IMR-90 (cell line): ENCODE measurements around the gene SPEG. TPM values are rescaled to one million over a fixed set of nuclear protein-coding genes. Genes with fewer than 3 reads are reported as not detected.
A peak's percentile ranks its signal among the peaks of the same experiment; 100 is the strongest.

Experiments
- ATAC-seq: fragments of 200-7000 bp; cut with Tn5 transposase; 2 replicates; pipeline ENCODE4 v1.9.1; 2020; ENCODE audit warnings: low read depth, mild to moderate bottlenecking, moderate library complexity
- BruUV-seq: library from RNA; stranded (reverse); fragments of 400-500 nt; replicated peaks from 2 replicates; lab custom pipeline; 2021; lab: Mats Ljungman, UMichigan
- CTCF ChIA-PET: fragments of 300-600 bp; formaldehyde crosslinking; extraction: SDS; loops from one replicate; lab custom pipeline; 2021; ENCODE audit warnings: antibody characterized with exemption; lab: Yijun Ruan, JAX
- POLR2A ChIA-PET: fragments of 300-600 bp; sonication (Branson Sonifier 250); formaldehyde crosslinking; loops from one replicate; lab custom pipeline; 2022; ENCODE audit warnings: antibody characterized with exemption; ENCODE audit not compliant: unreplicated experiment; lab: Charles Lee
- DNase-seq: peaks from one replicate; pipeline ENCODE4 v3.0.0; 2013
- H2AFZ ChIP-seq: replicated peaks from 2 replicates; pipeline ENCODE3; 2013; ENCODE audit warnings: low read length, mild to moderate bottlenecking; ENCODE audit not compliant: poor library complexity
- H2AK5ac ChIP-seq: 2 replicates; pipeline ENCODE4 v1.6.1; 2013; ENCODE audit warnings: low read depth, low read length, inconsistent platforms
- H2AK9ac ChIP-seq: replicated peaks from 2 replicates; pipeline ENCODE3; 2013; ENCODE audit warnings: mild to moderate bottlenecking, low read depth, low read length, moderate library complexity; ENCODE audit not compliant: poor library complexity
- H2BK120ac ChIP-seq: 2 replicates; pipeline ENCODE4 v1.6.1; 2013; ENCODE audit warnings: low read depth, low read length, inconsistent platforms
- H2BK15ac ChIP-seq: 3 replicates; pipeline ENCODE4 v1.6.1; 2013; ENCODE audit warnings: low read depth, low read length, inconsistent platforms
- H2BK20ac ChIP-seq: 2 replicates; pipeline ENCODE4 v1.6.1; 2013; ENCODE audit warnings: low read depth, mild to moderate bottlenecking, inconsistent platforms, low read length, moderate library complexity
- H2BK5ac ChIP-seq: 2 replicates; pipeline ENCODE4 v1.6.1; 2013; ENCODE audit warnings: mild to moderate bottlenecking, low read depth, low read length, inconsistent platforms; ENCODE audit not compliant: poor library complexity, severe bottlenecking
- H3K14ac ChIP-seq: replicated peaks from 2 replicates; pipeline ENCODE4 v1.6.1; 2013; ENCODE audit warnings: low read depth, low read length, inconsistent platforms
- H3K18ac ChIP-seq: 2 replicates; pipeline ENCODE4 v1.6.1; 2013; ENCODE audit warnings: low read depth, low read length, control low read depth
- H3K23ac ChIP-seq: 2 replicates; pipeline ENCODE4 v1.6.1; 2013; ENCODE audit warnings: low read depth, low read length, inconsistent platforms
- H3K27ac ChIP-seq: 2 replicates; pipeline ENCODE4 v1.5.1; 2013; ENCODE audit warnings: mild to moderate bottlenecking, control low read depth, low read length; ENCODE audit not compliant: insufficient read depth
- H3K27me3 ChIP-seq: 2 replicates; pipeline ENCODE4 v1.6.1; 2013; ENCODE audit warnings: low read length; ENCODE audit not compliant: control insufficient read depth, insufficient read depth
- H3K36me3 ChIP-seq: 2 replicates; pipeline ENCODE4 v1.6.1; 2013; ENCODE audit warnings: low read length, mixed read lengths; ENCODE audit not compliant: control insufficient read depth, insufficient read depth
- H3K4ac ChIP-seq: 2 replicates; pipeline ENCODE4 v1.6.1; 2013; ENCODE audit warnings: low read depth, low read length, inconsistent platforms
- H3K4me1 ChIP-seq: 2 replicates; pipeline ENCODE4 v1.6.1; 2013; ENCODE audit warnings: low read length, mixed read lengths; ENCODE audit not compliant: control insufficient read depth, insufficient read depth
- H3K4me2 ChIP-seq: 2 replicates; pipeline ENCODE4 v1.6.1; 2013; ENCODE audit warnings: low read depth, mild to moderate bottlenecking, control low read depth, low read length, moderate library complexity
- H3K4me3 ChIP-seq: 2 replicates; pipeline ENCODE4 v1.5.1; 2013; ENCODE audit warnings: low read depth, mild to moderate bottlenecking, control low read depth, low read length, moderate library complexity; ENCODE audit not compliant: insufficient read depth
- H3K56ac ChIP-seq: 2 replicates; pipeline ENCODE4 v1.6.1; 2013; ENCODE audit warnings: low read length, inconsistent platforms; ENCODE audit not compliant: insufficient read depth; ENCODE audit errors: extremely low read depth
- H3K79me1 ChIP-seq, 2 experiments: 2 replicates each; pipeline ENCODE4 v1.6.1; 2013; ENCODE audit warnings: low read length in 2 of 2, inconsistent platforms in 1 of 2, low read depth in 1 of 2
- H3K9ac ChIP-seq: 2 replicates; pipeline ENCODE4 v1.6.1; 2013; ENCODE audit warnings: low read depth, low read length, control low read depth
- H3K9me1 ChIP-seq: 2 replicates; pipeline ENCODE4 v1.6.1; 2013; ENCODE audit warnings: low read length, inconsistent platforms; ENCODE audit not compliant: insufficient read depth
- H3K9me3 ChIP-seq: 2 replicates; pipeline ENCODE4 v1.6.1; 2013; ENCODE audit warnings: low read length; ENCODE audit not compliant: control insufficient read depth, insufficient read depth
- H4K20me1 ChIP-seq: 2 replicates; pipeline ENCODE4 v1.6.1; 2013; ENCODE audit warnings: low read length, inconsistent platforms; ENCODE audit not compliant: insufficient read depth
- H4K5ac ChIP-seq: 2 replicates; pipeline ENCODE4 v1.6.1; 2013; ENCODE audit warnings: mild to moderate bottlenecking, low read depth, low read length, control low read depth
- H4K8ac ChIP-seq, 2 experiments: 2 replicates each; pipeline ENCODE4 v1.6.1; 2013; ENCODE audit warnings: low read depth in 2 of 2, low read length in 2 of 2, control low read depth in 1 of 2, inconsistent platforms in 1 of 2
- H4K91ac ChIP-seq: 2 replicates; pipeline ENCODE4 v1.6.1; 2013; ENCODE audit warnings: low read depth, low read length, inconsistent platforms; ENCODE audit not compliant: insufficient read depth
- BHLHE40 ChIP-seq: fragments of 150-350 bp; IDR thresholded peaks from 2 replicates; pipeline ENCODE4 v1.6.1; 2016; ENCODE audit warnings: mild to moderate bottlenecking, low read depth, low read length
- CEBPB ChIP-seq: IDR thresholded peaks from 2 replicates; pipeline ENCODE4 v1.6.1; 2012; ENCODE audit warnings: low read depth, low read length, improper control_type of control experiment
- CHD1 ChIP-seq: IDR thresholded peaks from 2 replicates; pipeline ENCODE4 v1.6.1; 2012; ENCODE audit warnings: low read depth, low read length, improper control_type of control experiment
- MAZ ChIP-seq: IDR thresholded peaks from 2 replicates; pipeline ENCODE4 v1.6.1; 2012; ENCODE audit warnings: low read depth, mild to moderate bottlenecking, low read length, improper control_type of control experiment, moderate library complexity, borderline replicate concordance
- MXI1 ChIP-seq: IDR thresholded peaks from 2 replicates; pipeline ENCODE4 v1.6.1; 2012; ENCODE audit warnings: low read depth, mild to moderate bottlenecking, low read length, moderate library complexity, borderline replicate concordance
- NFE2L2 ChIP-seq: fragments of 150-350 bp; IDR thresholded peaks from 2 replicates; pipeline ENCODE4 v1.6.1; 2016; ENCODE audit warnings: low read depth, mild to moderate bottlenecking, low read length
- RAD21 ChIP-seq: IDR thresholded peaks from 2 replicates; pipeline ENCODE4 v1.6.1; 2012; ENCODE audit warnings: low read length, improper control_type of control experiment
- RCOR1 ChIP-seq: IDR thresholded peaks from 2 replicates; pipeline ENCODE4 v1.6.1; 2012; ENCODE audit warnings: mild to moderate bottlenecking, low read length, improper control_type of control experiment; ENCODE audit not compliant: insufficient replicate concordance
- RFX5 ChIP-seq: IDR thresholded peaks from 2 replicates; pipeline ENCODE4 v1.8.0; 2012; ENCODE audit warnings: low read depth, mild to moderate bottlenecking, low read length, moderate library complexity
- SMC3 ChIP-seq: fragments of 150-350 bp; IDR thresholded peaks from 2 replicates; pipeline ENCODE4 v1.6.1; 2016; ENCODE audit warnings: low read depth, mild to moderate bottlenecking, antibody characterized with exemption, low read length, moderate library complexity
- WGBS, 2 experiments: methylation state at CpG; one replicate each; pipeline versions ENCODE4 v1.1.5 to v1.1.7; 2013; ENCODE audit warnings: missing lambda C conversion rate in 2 of 2; ENCODE audit not compliant: insufficient read length in 1 of 2; ENCODE audit errors: extremely low coverage in 2 of 2; 5-methylcytosine and 5-hydroxymethylcytosine counted together
- dilution Hi-C: fragments of 300-500 bp; cut with HindIII; formaldehyde crosslinking; loops from one replicate; pipeline ENCODE4 v1.14.3; 2018; ENCODE audit warnings: low sequenced_read_pairs; ENCODE audit not compliant: unreplicated experiment
- in situ Hi-C: fragments of 300-500 bp; cut with MboI; formaldehyde crosslinking; loops from 3 replicates; pipeline ENCODE4 v1.14.3; 2019; ENCODE audit warnings: low sequenced_read_pairs, inconsistent platforms, mixed read lengths
- intact Hi-C: fragments of 100-400 bp; cut with micrococcal nuclease; formaldehyde crosslinking; loops from 2 replicates; pipeline ENCODE4 v1.10.0; 2022
- polyA plus RNA-seq, 3 experiments: library from polyadenylated mRNA; depleted of rRNA; stranded (reverse); fragments of >200 nt; gene quantifications; 2 replicates each; pipeline ENCODE4 v1.2.3, GENCODE V29; 2012; ENCODE audit warnings: low replicate concordance in 1 of 3
- total RNA-seq: library from RNA; depleted of rRNA; stranded (reverse); fragments of >200 nt; gene quantifications from 2 replicates; pipeline ENCODE4 v1.2.3, GENCODE V29; 2012
- TF ChIP-seq, protein P1 (sequence below): fragments of 150-350 bp; IDR thresholded peaks from 2 replicates; pipeline ENCODE4 v1.6.1; 2016; ENCODE audit warnings: low read depth, mild to moderate bottlenecking, low read length, moderate library complexity, borderline replicate concordance
- TF ChIP-seq, protein P2 (sequence below): fragments of 150-350 bp; IDR thresholded peaks from 2 replicates; pipeline ENCODE4 v1.6.1; 2017; ENCODE audit warnings: mild to moderate bottlenecking, antibody characterized with exemption, low read length, low read depth

SPEG gene
- total and polyA plus RNA-seq, 2 of the 4 experiments (the other 2 are of a cell fraction), result 6.8 to 81.6 TPM

DNA sequence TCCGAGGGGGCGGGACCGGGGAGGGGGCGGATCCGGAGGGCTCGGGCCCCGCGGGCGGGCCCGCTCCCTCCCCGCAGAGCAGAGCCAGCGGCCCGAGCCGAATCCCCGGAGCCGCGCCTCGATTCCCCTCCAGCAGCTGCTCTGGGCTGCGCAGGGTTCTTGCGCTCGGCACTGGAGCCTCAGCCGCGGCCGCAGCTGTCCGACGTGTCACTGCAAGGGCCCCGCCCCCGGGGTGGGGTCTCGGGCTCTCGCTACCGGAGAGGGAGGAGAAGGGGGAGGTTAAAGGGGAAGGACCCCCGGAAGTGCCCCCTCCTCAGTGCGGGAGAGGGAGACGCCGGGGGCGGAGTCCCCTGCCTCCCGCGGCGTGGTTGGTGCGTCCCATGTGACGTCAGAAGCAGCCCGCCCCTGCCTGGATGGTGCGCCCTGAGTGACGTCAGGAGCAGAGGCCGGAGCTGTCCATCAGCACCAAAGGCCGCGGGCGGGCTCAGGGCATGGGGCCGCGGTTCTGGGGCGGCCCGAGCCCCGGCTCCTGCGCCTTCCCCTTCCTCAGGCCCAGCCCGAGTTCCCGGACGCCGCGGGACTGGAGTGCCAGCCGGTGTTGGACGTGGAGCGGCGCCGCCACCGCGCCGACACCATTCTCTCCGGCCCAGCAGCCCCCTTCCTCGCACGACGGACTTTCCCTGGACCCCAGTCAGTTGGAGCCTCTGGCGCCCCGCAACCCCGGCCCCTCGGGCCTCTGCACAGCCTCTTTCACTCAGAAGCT, 109.1 kb downstream of the SPEG start, which contains the start of the genes CHPF and TMEM198:
TSS of gene CHPF (minus strand) at position 214 of the 763 bp plus-strand sequence. CDS start 271 bp downstream, outside the sequence.
TSS of gene TMEM198 (plus strand) at position 433 of the 763 bp plus-strand sequence. CDS start 700 bp downstream, outside the sequence.
- Histone ChIP-seq H3K9me3 (no peaks in the 10 kb centered on the region), H3K14ac (peak within 1 kb of the TSS; percentile 76), H3K23ac (peak within 1 kb of the TSS; percentile 59), H2AFZ (peak within 1 kb of the TSS; percentile 97), H3K56ac (no peak within 1 kb of the TSS), H3K36me3 (peaks cover 26% of the 10 kb centered on the region), H4K91ac (no peak within 1 kb of the TSS), H3K4me2 (peak within 1 kb of the TSS; percentile 76), H2BK5ac (peak within 1 kb of the TSS; percentile 73), H3K4me3 (peak within 1 kb of the TSS; percentile 86), H2BK20ac (no peak within 1 kb of the TSS), H3K18ac (no peak within 1 kb of the TSS), H3K9me1 (peaks cover 2% of the 10 kb centered on the region; the same call in 1 of the 2 replicates), H3K27me3 (no peaks in the 10 kb centered on the region), H4K5ac (no peak within 1 kb of the TSS), H3K9ac (peak within 1 kb of the TSS; percentile 81), H3K4ac (peak within 1 kb of the TSS; percentile 35; the same call in 1 of the 2 replicates), H2AK5ac (peak within 1 kb of the TSS; percentile 43; the same call in 1 of the 2 replicates), H3K27ac (peak within 1 kb of the TSS; percentile 48), H2BK120ac (0 out of 2 replicates have a peak within 1 kb of the TSS, but pooled peaks have one; percentile 32), H3K79me1 (peaks cover 6 to 31% of the 10 kb centered on the region in 2 experiments; a peak in 3 of 4 replicates), H2BK15ac (no peak within 1 kb of the TSS; the same call in 2 of the 3 replicates), H2AK9ac (peak within 1 kb of the TSS; percentile 91), H4K20me1 (peaks cover 25% of the 10 kb centered on the region), H4K8ac (peak within 1 kb of the TSS; percentile 22 to 56; a peak in 2 of 4 replicates), H3K4me1 (peaks cover 12% of the 10 kb centered on the region)
- CTCF ChIA-PET, result interaction anchor here (1.3 kb wide), 1 partner anchor 16 kb away, joined by 8 read pairs; no protein-coding TSS in a partner anchor
- dilution Hi-C loops (no loop called here), intact Hi-C loops (loop anchor here (2.0 kb wide), 1 partner anchor 53 kb away; the partner anchor contains the start of gene STK11IP), in situ Hi-C loops (no loop called here)
- BruUV-seq, result no TSS peak
- DNase-seq (peak; percentile 97), ATAC-seq (peak; percentile 89)
- POLR2A ChIA-PET, result no interaction called here
- 0% methylated on average over 44 of the region's 75 CpGs; no CpG with 5 or more reads in 1 of the 2 experiments for WGBS, 2 experiments
- TF ChIP-seq SMC3 (no peak), RCOR1 (no peak), MAZ (peak; percentile 99), BHLHE40 (peak; percentile 50; the same call in 1 of the 2 replicates), MXI1 (peak; percentile 34; the same call in 1 of the 2 replicates), RFX5 (no peak), CHD1 (no peak), NFE2L2 (no peak), CEBPB (no peak), RAD21 (no peak)
- TF ChIP-seq, protein P1, sequence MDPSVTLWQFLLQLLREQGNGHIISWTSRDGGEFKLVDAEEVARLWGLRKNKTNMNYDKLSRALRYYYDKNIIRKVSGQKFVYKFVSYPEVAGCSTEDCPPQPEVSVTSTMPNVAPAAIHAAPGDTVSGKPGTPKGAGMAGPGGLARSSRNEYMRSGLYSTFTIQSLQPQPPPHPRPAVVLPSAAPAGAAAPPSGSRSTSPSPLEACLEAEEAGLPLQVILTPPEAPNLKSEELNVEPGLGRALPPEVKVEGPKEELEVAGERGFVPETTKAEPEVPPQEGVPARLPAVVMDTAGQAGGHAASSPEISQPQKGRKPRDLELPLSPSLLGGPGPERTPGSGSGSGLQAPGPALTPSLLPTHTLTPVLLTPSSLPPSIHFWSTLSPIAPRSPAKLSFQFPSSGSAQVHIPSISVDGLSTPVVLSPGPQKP, result peak; percentile 64; the same call in 1 of the 2 replicates
- TF ChIP-seq, protein P2, sequence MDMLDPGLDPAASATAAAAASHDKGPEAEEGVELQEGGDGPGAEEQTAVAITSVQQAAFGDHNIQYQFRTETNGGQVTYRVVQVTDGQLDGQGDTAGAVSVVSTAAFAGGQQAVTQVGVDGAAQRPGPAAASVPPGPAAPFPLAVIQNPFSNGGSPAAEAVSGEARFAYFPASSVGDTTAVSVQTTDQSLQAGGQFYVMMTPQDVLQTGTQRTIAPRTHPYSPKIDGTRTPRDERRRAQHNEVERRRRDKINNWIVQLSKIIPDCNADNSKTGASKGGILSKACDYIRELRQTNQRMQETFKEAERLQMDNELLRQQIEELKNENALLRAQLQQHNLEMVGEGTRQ, result no peak
